K562 (cell line): Measurements from ENCODE around the gene SRC. TPM values are rescaled to one million over a fixed set of nuclear protein-coding genes. Genes with fewer than 3 reads are reported as not detected.
A peak's percentile ranks its signal among the peaks of the same experiment; 100 is the strongest.

Source experiments
- CBX1 ChIP-seq: sonication (generic); IDR thresholded peaks from 2 replicates; pipeline ENCODE4 v1.6.1; 2016; ENCODE audit warnings: antibody characterized with exemption, low read depth, mild to moderate bottlenecking
- CEBPG ChIP-seq, 3 experiments: fragments of 200-800 bp in 1 of 3; sonication (Bioruptor generic) in 1 of 3; sonication (generic) in 1 of 3; formaldehyde crosslinking in 1 of 3; IDR thresholded peaks in 2 of 3; conservative IDR thresholded peaks in 1 of 3; 2 replicates each; pipeline versions ENCODE4 v1.6.1 to v1.8.0; 2016 to 2022; ENCODE audit warnings: missing compliant biosample characterization in 2 of 3, missing genetic modification characterization in 2 of 3, mild to moderate bottlenecking in 1 of 3, missing genetic modification reagents in 1 of 3
- CTBP1 ChIP-seq: fragments of 450-650 bp; IDR thresholded peaks from 2 replicates; pipeline ENCODE4 v1.6.1; 2016; ENCODE audit warnings: borderline replicate concordance
- DDX20 ChIP-seq: fragments of 450-650 bp; IDR thresholded peaks from 2 replicates; pipeline ENCODE4 v1.6.1; 2016; ENCODE audit warnings: missing genetic modification characterization, low read depth, mild to moderate bottlenecking, missing compliant biosample characterization, moderate library complexity
- EZH2 ChIP-seq: IDR thresholded peaks from 2 replicates; pipeline ENCODE4 v1.6.1; 2012; ENCODE audit warnings: low read depth, mild to moderate bottlenecking, inconsistent platforms, low read length, borderline replicate concordance
- FIP1L1 ChIP-seq: fragments of 200-400 bp; formaldehyde crosslinking; IDR thresholded peaks from 2 replicates; pipeline ENCODE4 v1.6.1; 2018; ENCODE audit warnings: mild to moderate bottlenecking, low read depth, low read length; ENCODE audit not compliant: poor library complexity, severe bottlenecking
- ILK ChIP-seq: fragments of 450-650 bp; IDR thresholded peaks from 2 replicates; pipeline ENCODE4 v1.6.1; 2016; ENCODE audit warnings: missing genetic modification characterization, low read depth, mild to moderate bottlenecking, missing compliant biosample characterization, moderate library complexity, borderline replicate concordance
- KDM4B ChIP-seq, 2 experiments: fragments of 450-650 bp in 1 of 2; sonication (generic) in 1 of 2; IDR thresholded peaks; 2 replicates each; pipeline ENCODE4 v1.6.1; 2016 to 2017; ENCODE audit warnings: borderline replicate concordance in 2 of 2, antibody characterized with exemption in 1 of 2, low read depth in 1 of 2, mild to moderate bottlenecking in 1 of 2
- KLF16 ChIP-seq: IDR thresholded peaks from 2 replicates; pipeline ENCODE4 v1.6.1; 2016; ENCODE audit warnings: antibody characterized with exemption
- MTA1 ChIP-seq: fragments of 450-650 bp; IDR thresholded peaks from 2 replicates; pipeline ENCODE4 v1.6.1; 2017; ENCODE audit warnings: borderline replicate concordance
- SIX5 ChIP-seq, 2 experiments: IDR thresholded peaks; 2 replicates each; pipeline ENCODE4 v1.6.1; 2011; ENCODE audit warnings: low read length in 2 of 2, borderline replicate concordance in 1 of 2, low read depth in 1 of 2, mild to moderate bottlenecking in 1 of 2, moderate library complexity in 1 of 2; ENCODE audit not compliant: insufficient read depth in 1 of 2
- TCFL5 ChIP-seq: fragments of 250-450 bp; sonication (Bioruptor Pico); conservative IDR thresholded peaks from 2 replicates; pipeline ENCODE4 v1.6.1; 2021; ENCODE audit warnings: mild to moderate bottlenecking, moderate library complexity, matching md5 sums
- TGIF2 ChIP-seq: sonication (generic); formaldehyde crosslinking; IDR thresholded peaks from 2 replicates; pipeline ENCODE4 v1.8.1; 2022; ENCODE audit warnings: mild to moderate bottlenecking, missing genetic modification reagents, moderate library complexity
- ZC3H4 ChIP-seq: sonication (generic); formaldehyde crosslinking; IDR thresholded peaks from 2 replicates; pipeline ENCODE4 v1.9.0; 2021; ENCODE audit warnings: missing genetic modification reagents, borderline replicate concordance
- ZNF586 ChIP-seq: fragments of 450-650 bp; formaldehyde crosslinking; conservative IDR thresholded peaks from 2 replicates; pipeline ENCODE4 v1.4.0; 2020; ENCODE audit warnings: mild to moderate bottlenecking, moderate library complexity
- polyA plus RNA-seq, 8 experiments: library from polyadenylated mRNA; depleted of rRNA in 4 of 8; stranded (reverse) in 5 of 8; unstranded in 3 of 8; fragments of >200 nt; fragmentation: Nextera tagmentation in 2 of 8; fragmentation: Illumina TruSeq in 1 of 8; extraction: Ambion mirVana in 2 of 8; extraction: Trizol in 1 of 8; gene quantifications; 2 replicates each; pipeline versions ENCODE4 v1.2.1 to v1.2.3, GENCODE V29; 2011 to 2014; ENCODE audit warnings: inconsistent platforms in 1 of 8, missing spikeins in 1 of 8
- total RNA-seq, 7 experiments: library from RNA; depleted of rRNA in 6 of 7; stranded (reverse); fragments of >200 nt in 6 of 7; fragmentation: Illumina TruSeq in 2 of 7; extraction: Trizol in 2 of 7; gene quantifications; 2 replicates each; pipeline versions ENCODE4 v1.2.1 to v1.2.3, GENCODE V29; 2011 to 2021; ENCODE audit warnings: low replicate concordance in 1 of 7
- TF ChIP-seq, protein P1 (sequence below): fragments of 250-450 bp; sonication (Bioruptor Pico); IDR thresholded peaks from 2 replicates; pipeline ENCODE4 v1.5.1; 2021; ENCODE audit warnings: mild to moderate bottlenecking
- TF ChIP-seq, protein P2 (sequence below): fragments of 450-650 bp; IDR thresholded peaks from 2 replicates; pipeline ENCODE4 v1.6.1; 2016; ENCODE audit warnings: low read depth, mild to moderate bottlenecking, moderate library complexity
- TF ChIP-seq, protein P3 (sequence below): sonication (generic); formaldehyde crosslinking; IDR thresholded peaks from 2 replicates; pipeline ENCODE4 v1.8.0; 2022; ENCODE audit warnings: missing genetic modification reagents, mild to moderate bottlenecking, moderate library complexity, borderline replicate concordance
- TF ChIP-seq, protein P4 (sequence below), 3 experiments: fragments of 200-800 bp in 1 of 3; fragments of 250-450 bp in 1 of 3; fragments of 450-650 bp in 1 of 3; sonication (Bioruptor Pico) in 1 of 3; sonication (Bioruptor generic) in 1 of 3; formaldehyde crosslinking in 1 of 3; IDR thresholded peaks; 2 replicates each; pipeline versions ENCODE4 v1.6.1 to v1.8.0; 2016 to 2022; ENCODE audit warnings: mild to moderate bottlenecking in 2 of 3, missing genetic modification characterization in 2 of 3, missing compliant biosample characterization in 1 of 3, moderate library complexity in 1 of 3

SRC gene
- total and polyA plus RNA-seq, 9 of the 15 experiments (the other 6 are each of a cell fraction or from before 2014, with no cell fraction given) = 0.06 to 8.5 (median 3.1) TPM

DNA sequence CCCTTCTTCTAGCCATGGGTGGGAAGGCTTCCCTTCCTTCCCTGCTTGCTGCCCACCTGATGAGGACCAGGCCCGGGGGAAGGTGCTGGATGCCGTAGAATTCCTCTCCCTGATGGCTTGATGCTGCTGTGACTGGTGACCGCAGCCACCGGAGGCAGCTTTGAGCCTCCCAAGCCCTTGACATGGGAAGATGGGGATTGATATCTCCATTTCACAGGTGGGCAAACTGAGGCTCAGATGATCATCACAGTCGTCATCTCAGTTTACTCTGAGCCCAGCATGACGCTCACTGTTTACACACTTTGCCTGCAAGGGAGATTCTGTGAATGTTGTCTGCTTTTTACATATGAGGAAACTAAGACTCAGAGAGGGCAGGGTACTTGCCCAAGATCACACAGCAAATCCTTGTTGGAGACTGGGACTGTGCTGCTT lies 43.9 kb downstream of the SRC start (continued):
- TF ChIP-seq, protein P1, sequence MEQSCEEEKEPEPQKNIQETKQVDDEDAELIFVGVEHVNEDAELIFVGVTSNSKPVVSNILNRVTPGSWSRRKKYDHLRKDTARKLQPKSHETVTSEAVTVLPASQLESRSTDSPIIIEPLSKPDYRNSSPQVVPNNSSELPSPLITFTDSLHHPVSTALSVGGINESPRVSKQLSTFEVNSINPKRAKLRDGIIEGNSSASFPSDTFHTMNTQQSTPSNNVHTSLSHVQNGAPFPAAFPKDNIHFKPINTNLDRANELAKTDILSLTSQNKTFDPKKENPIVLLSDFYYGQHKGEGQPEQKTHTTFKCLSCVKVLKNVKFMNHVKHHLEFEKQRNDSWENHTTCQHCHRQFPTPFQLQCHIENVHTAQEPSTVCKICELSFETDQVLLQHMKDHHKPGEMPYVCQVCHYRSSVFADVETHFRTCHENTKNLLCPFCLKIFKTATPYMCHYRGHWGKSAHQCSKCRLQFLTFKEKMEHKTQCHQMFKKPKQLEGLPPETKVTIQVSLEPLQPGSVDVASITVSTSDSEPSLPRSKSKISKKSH (CRISPR knock-in tag) = no peak
- TF ChIP-seq SIX5 (IDR thresholded peaks at IDR 0.05; ENCODE audit: borderline replicate concordance in 1 of 2, insufficient read depth in 1 of 2, low read depth in 1 of 2, low read length in 2 of 2) (no peak), FIP1L1 (no peak), MTA1 (no peak), CBX1 (peak; percentile 94; the same call in 1 of the 2 replicates), CTBP1 (no peak), DDX20 (no peak), TGIF2 (no peak), EZH2 (no peak), ZC3H4 (CRISPR knock-in tag) (no peak), KDM4B (IDR thresholded peaks at IDR 0.05; ENCODE audit: borderline replicate concordance in 2 of 2, low read depth in 1 of 2) (no peak), ZNF586 (CRISPR knock-in tag) (no peak), CEBPG (CRISPR knock-in tag; IDR thresholded peaks at IDR 0.05) (no peak), CEBPG (tag; conservative IDR thresholded peaks at IDR 0.05 in 1 of 2, IDR thresholded peaks at IDR 0.05 in 1 of 2) (no peak), KLF16 (no peak), ILK (no peak), TCFL5 (CRISPR knock-in tag) (no peak)
- TF ChIP-seq, protein P2, sequence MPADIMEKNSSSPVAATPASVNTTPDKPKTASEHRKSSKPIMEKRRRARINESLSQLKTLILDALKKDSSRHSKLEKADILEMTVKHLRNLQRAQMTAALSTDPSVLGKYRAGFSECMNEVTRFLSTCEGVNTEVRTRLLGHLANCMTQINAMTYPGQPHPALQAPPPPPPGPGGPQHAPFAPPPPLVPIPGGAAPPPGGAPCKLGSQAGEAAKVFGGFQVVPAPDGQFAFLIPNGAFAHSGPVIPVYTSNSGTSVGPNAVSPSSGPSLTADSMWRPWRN = no peak
- TF ChIP-seq, protein P3, sequence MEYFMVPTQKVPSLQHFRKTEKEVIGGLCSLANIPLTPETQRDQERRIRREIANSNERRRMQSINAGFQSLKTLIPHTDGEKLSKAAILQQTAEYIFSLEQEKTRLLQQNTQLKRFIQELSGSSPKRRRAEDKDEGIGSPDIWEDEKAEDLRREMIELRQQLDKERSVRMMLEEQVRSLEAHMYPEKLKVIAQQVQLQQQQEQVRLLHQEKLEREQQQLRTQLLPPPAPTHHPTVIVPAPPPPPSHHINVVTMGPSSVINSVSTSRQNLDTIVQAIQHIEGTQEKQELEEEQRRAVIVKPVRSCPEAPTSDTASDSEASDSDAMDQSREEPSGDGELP (CRISPR knock-in tag) = peak; percentile 26; the same call in 1 of the 2 replicates
- TF ChIP-seq, protein P4, sequence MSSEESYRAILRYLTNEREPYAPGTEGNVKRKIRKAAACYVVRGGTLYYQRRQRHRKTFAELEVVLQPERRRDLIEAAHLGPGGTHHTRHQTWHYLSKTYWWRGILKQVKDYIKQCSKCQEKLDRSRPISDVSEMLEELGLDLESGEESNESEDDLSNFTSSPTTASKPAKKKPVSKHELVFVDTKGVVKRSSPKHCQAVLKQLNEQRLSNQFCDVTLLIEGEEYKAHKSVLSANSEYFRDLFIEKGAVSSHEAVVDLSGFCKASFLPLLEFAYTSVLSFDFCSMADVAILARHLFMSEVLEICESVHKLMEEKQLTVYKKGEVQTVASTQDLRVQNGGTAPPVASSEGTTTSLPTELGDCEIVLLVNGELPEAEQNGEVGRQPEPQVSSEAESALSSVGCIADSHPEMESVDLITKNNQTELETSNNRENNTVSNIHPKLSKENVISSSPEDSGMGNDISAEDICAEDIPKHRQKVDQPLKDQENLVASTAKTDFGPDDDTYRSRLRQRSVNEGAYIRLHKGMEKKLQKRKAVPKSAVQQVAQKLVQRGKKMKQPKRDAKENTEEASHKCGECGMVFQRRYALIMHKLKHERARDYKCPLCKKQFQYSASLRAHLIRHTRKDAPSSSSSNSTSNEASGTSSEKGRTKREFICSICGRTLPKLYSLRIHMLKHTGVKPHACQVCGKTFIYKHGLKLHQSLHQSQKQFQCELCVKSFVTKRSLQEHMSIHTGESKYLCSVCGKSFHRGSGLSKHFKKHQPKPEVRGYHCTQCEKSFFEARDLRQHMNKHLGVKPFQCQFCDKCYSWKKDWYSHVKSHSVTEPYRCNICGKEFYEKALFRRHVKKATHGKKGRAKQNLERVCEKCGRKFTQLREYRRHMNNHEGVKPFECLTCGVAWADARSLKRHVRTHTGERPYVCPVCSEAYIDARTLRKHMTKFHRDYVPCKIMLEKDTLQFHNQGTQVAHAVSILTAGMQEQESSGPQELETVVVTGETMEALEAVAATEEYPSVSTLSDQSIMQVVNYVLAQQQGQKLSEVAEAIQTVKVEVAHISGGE (CRISPR knock-in tag; IDR thresholded peaks at IDR 0.05) = no peak
